Neuronal stem cell (in vitro differentiated cells): Measurements from ENCODE around the gene DOCK9.
A peak's percentile ranks its signal among the peaks of the same experiment; 100 is the strongest.

Source experiments
- DNase-seq: peaks from one replicate; pipeline ENCODE4 v3.0.0-alpha.2; 2013; ENCODE audit warnings: low spot score
- H2AFZ ChIP-seq: one replicate; pipeline ENCODE4 v1.6.1; 2013; ENCODE audit warnings: mild to moderate bottlenecking, low read length, inconsistent platforms
- H2AK5ac ChIP-seq: 2 replicates; pipeline ENCODE4 v1.6.1; 2013; ENCODE audit warnings: low read depth, mild to moderate bottlenecking, inconsistent platforms, low read length, moderate library complexity, mixed read lengths
- H2BK120ac ChIP-seq: 2 replicates; pipeline ENCODE4 v1.6.1; 2013; ENCODE audit warnings: low read depth, mild to moderate bottlenecking, inconsistent platforms, low read length, moderate library complexity, mixed read lengths
- H2BK12ac ChIP-seq: one replicate; pipeline ENCODE4 v1.6.1; 2013; ENCODE audit warnings: low read length, inconsistent platforms
- H2BK15ac ChIP-seq: 2 replicates; pipeline ENCODE4 v1.6.1; 2013; ENCODE audit warnings: mild to moderate bottlenecking, low read length, inconsistent platforms, mixed read lengths
- H2BK5ac ChIP-seq: one replicate; pipeline ENCODE4 v1.6.1; 2013; ENCODE audit warnings: inconsistent platforms, mild to moderate bottlenecking, low read length, moderate library complexity
- H3K14ac ChIP-seq: one replicate; pipeline ENCODE4 v1.6.1; 2013; ENCODE audit warnings: low read length, inconsistent platforms
- H3K18ac ChIP-seq: 2 replicates; pipeline ENCODE4 v1.6.1; 2013; ENCODE audit warnings: low read length, inconsistent platforms
- H3K23ac ChIP-seq: 2 replicates; pipeline ENCODE4 v1.6.1; 2013; ENCODE audit warnings: low read depth, mild to moderate bottlenecking, mixed read lengths, low read length, inconsistent platforms; ENCODE audit not compliant: poor library complexity
- H3K27ac ChIP-seq: replicated peaks from 3 replicates; pipeline ENCODE4 v1.5.1; 2013; ENCODE audit warnings: low read length, inconsistent platforms
- H3K27me3 ChIP-seq, 3 experiments: 2 replicates each; pipeline ENCODE4 v1.6.1; 2013; ENCODE audit warnings: low read length in 3 of 3, mild to moderate bottlenecking in 2 of 3, inconsistent platforms in 1 of 3, low read depth in 1 of 3, mixed read lengths in 1 of 3, moderate library complexity in 1 of 3; ENCODE audit not compliant: control insufficient read depth in 3 of 3, insufficient read depth in 3 of 3
- H3K36me3 ChIP-seq, 2 donors: replicated peaks in 1 of 2; 2 replicates each; pipeline ENCODE4 v1.6.1; 2013; ENCODE audit warnings: low read length in 2 of 2; ENCODE audit not compliant: control insufficient read depth in 2 of 2, insufficient read depth in 2 of 2
- H3K4ac ChIP-seq: 2 replicates; pipeline ENCODE4 v1.6.1; 2013; ENCODE audit warnings: inconsistent platforms, mild to moderate bottlenecking, low read length, moderate library complexity
- H3K4me1 ChIP-seq, 2 donors: 1 replicate in 1 of 2; 2 replicates in 1 of 2; pipeline ENCODE4 v1.6.1; 2013; ENCODE audit warnings: low read length in 2 of 2, low read depth in 1 of 2; ENCODE audit not compliant: control insufficient read depth in 2 of 2, insufficient read depth in 1 of 2
- H3K4me2 ChIP-seq: one replicate; pipeline ENCODE4 v1.6.1; 2013; ENCODE audit warnings: mild to moderate bottlenecking, low read length, inconsistent platforms; ENCODE audit not compliant: insufficient read depth, poor library complexity, severe bottlenecking
- H3K4me3 ChIP-seq, 2 donors: 2 replicates each; pipeline ENCODE4 v1.5.1; 2013; ENCODE audit warnings: low read length in 2 of 2, mild to moderate bottlenecking in 2 of 2, inconsistent platforms in 1 of 2, moderate library complexity in 1 of 2
- H3K79me1 ChIP-seq: one replicate; pipeline ENCODE4 v1.6.1; 2013; ENCODE audit warnings: low read depth, mild to moderate bottlenecking, inconsistent platforms, low read length, moderate library complexity
- H3K9ac ChIP-seq: one replicate; pipeline ENCODE4 v1.6.1; 2013; ENCODE audit warnings: mild to moderate bottlenecking, low read depth, low read length, inconsistent platforms; ENCODE audit not compliant: poor library complexity
- H3K9me3 ChIP-seq, 2 donors: replicated peaks in 1 of 2; 2 replicates each; pipeline versions ENCODE3 to v1.6.1; 2013; ENCODE audit warnings: low read length in 2 of 2, mild to moderate bottlenecking in 2 of 2, inconsistent platforms in 1 of 2, low read depth in 1 of 2, mixed read lengths in 1 of 2, moderate library complexity in 1 of 2; ENCODE audit not compliant: control insufficient read depth in 2 of 2, insufficient read depth in 1 of 2
- H4K8ac ChIP-seq: one replicate; pipeline ENCODE4 v1.6.1; 2013; ENCODE audit warnings: low read depth, mild to moderate bottlenecking, inconsistent platforms, low read length, moderate library complexity
- H4K91ac ChIP-seq: one replicate; pipeline ENCODE4 v1.6.1; 2013; ENCODE audit warnings: low read length, low read depth, mild to moderate bottlenecking, inconsistent platforms; ENCODE audit not compliant: poor library complexity
- WGBS, 2 donors: extraction: QIAGEN DNeasy Blood & Tissue Kit; methylation state at CpG; one replicate each; pipeline ENCODE4 v1.1.7; 2013; ENCODE audit warnings: missing lambda C conversion rate in 2 of 2, mixed read lengths in 1 of 2; ENCODE audit not compliant: insufficient read length in 2 of 2, insufficient replicate concordance in 1 of 2; ENCODE audit errors: extremely low coverage in 2 of 2; 5-methylcytosine and 5-hydroxymethylcytosine counted together

DOCK9 gene

DNA sequence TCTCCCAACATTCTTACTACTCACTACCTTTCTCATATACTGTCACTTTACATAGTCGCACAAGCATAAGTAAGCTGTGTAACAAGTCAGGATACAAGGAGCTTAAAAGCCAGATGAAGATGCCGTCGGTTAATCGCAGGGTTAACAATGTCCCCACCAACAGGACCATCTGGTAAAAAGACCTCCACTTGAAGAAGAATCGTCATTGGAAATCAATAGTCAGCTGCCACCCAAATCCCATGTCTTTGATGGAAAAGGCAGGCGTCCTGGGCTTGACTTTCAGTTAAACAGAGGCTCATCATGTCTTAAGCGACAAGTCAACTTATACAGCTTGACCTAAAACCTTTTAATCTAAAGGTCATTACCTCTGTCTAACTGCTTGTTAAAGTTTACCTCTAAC, 27.2 kb downstream of the DOCK9 start:
- Histone ChIP-seq H2BK15ac (no peak overlapping the region), H3K9me3 (no peaks in the 10 kb centered on the region), H3K23ac (no peak overlapping the region), H3K4me2 (no peak overlapping the region), H3K4me3 (no peak overlapping the region), H3K27me3 (no peaks in the 10 kb centered on the region), H2AFZ (no peak overlapping the region), H2BK120ac (no peak overlapping the region), H3K79me1 (no peaks in the 10 kb centered on the region), H3K18ac (no peak overlapping the region), H3K14ac (no peak overlapping the region), H3K36me3 (no peaks in the 10 kb centered on the region), H3K27ac (no peak overlapping the region), H3K4me1 (peaks cover 0 to 2% of the 10 kb centered on the region in 2 donors), H3K9ac (no peak overlapping the region), H3K4ac (no peak overlapping the region), H2BK12ac (no peak overlapping the region), H4K91ac (no peak overlapping the region), H2AK5ac (no peak overlapping the region), H4K8ac (no peak overlapping the region), H2BK5ac (no peak overlapping the region)
- no peak for DNase-seq
- no CpG with 5 or more reads among the region's 7 CpGs for WGBS, 2 donors

DNA sequence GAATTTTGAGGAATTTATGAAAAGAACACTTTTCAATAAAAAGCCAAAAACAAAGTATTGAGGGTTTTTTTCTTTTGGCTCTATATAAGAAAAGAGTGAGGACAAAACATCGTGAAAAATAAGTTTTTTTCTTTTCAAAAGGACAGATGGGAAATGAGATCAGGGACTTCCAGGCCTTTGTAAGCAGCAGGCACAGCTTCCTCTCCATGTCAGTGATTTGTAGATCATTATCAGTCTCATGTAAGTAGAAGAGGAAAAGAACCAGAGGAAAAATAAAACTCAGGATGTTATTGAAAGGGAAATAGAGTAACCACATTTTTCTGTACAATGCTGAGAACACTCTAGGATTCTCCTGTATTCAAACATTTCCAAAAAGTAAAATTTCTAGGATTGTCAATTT, 29.9 kb downstream of the DOCK9 start:
- no peak overlapping the region for H2BK120ac ChIP-seq
- no peak overlapping the region for H3K4me3 ChIP-seq
- no peak overlapping the region for H4K8ac ChIP-seq
- H3K4me1 ChIP-seq: peaks cover 0 to 2% of the 10 kb centered on the region in 2 donors
- WGBS, 2 donors: no CpG with 5 or more reads among the region's 1 CpG
- no peak overlapping the region for H3K4me2 ChIP-seq
- no peak for DNase-seq
- no peak overlapping the region for H3K4ac ChIP-seq
- H2BK5ac ChIP-seq: no peak overlapping the region
- H3K23ac ChIP-seq: no peak overlapping the region
- no peaks in the 10 kb centered on the region for H3K36me3 ChIP-seq
- H3K27ac ChIP-seq: no peak overlapping the region
- no peak overlapping the region for H4K91ac ChIP-seq
- H3K9ac ChIP-seq: no peak overlapping the region
- no peaks in the 10 kb centered on the region for H3K27me3 ChIP-seq
- no peak overlapping the region for H2BK15ac ChIP-seq
- no peak overlapping the region for H3K14ac ChIP-seq
- H2BK12ac ChIP-seq: no peak overlapping the region
- H2AFZ ChIP-seq: no peak overlapping the region
- H3K9me3 ChIP-seq: no peaks in the 10 kb centered on the region
- no peaks in the 10 kb centered on the region for H3K79me1 ChIP-seq
- H3K18ac ChIP-seq: no peak overlapping the region
- H2AK5ac ChIP-seq: no peak overlapping the region

DNA sequence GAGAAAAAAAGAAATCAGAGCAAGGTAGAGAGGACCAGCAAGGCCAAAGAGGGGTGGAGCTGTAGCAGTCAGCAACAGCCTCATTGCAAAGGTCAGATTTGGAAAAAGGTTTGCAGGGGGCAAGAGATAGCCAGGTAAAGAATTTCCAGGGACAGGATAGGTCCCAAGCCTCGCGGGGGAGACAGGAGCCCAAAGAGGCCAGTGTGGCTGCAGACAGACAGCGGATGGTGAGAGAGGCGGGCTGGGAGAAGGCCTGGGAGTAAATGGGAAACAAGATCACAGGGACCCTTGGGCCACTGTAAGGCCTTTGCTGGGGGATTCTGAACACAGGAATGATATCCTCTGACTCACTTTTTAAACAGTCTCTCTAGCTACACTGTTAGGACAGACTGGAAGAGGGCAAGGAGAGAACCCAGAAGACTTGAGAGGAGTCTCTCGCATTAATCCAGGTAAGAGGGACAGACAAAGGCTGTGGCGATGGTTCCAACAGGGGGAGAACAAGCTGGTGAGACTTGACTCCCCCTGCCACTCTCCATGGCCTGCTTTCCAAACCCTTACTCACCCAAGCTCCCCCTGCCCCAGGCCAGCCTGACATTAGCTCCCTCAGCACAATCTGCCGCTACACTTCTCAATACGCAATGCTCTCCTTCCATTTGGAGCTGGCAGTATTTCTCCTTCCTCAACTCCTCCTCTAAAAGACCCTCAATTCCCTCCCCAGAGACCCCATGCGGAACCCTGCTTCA, 31.8 kb downstream of the DOCK9 start:
- Histone ChIP-seq H4K91ac (no peak overlapping the region), H3K4me2 (no peak overlapping the region), H2BK15ac (no peak overlapping the region), H3K27ac (no peak overlapping the region), H2BK120ac (no peak overlapping the region), H3K79me1 (no peaks in the 10 kb centered on the region), H2AK5ac (no peak overlapping the region), H4K8ac (no peak overlapping the region), H2BK12ac (no peak overlapping the region), H3K18ac (no peak overlapping the region), H3K4me3 (no peak overlapping the region), H3K9ac (no peak overlapping the region), H3K4ac (no peak overlapping the region), H2AFZ (no peak overlapping the region), H3K27me3 (no peaks in the 10 kb centered on the region), H3K23ac (no peak overlapping the region), H3K4me1 (peaks cover 0 to 2% of the 10 kb centered on the region in 2 donors), H3K14ac (no peak overlapping the region), H3K36me3 (no peaks in the 10 kb centered on the region), H3K9me3 (no peaks in the 10 kb centered on the region), H2BK5ac (no peak overlapping the region)
- no peak for DNase-seq
- WGBS, 2 donors: no CpG with 5 or more reads among the region's 9 CpGs

GRCh38 chr13:98944336-98944735, 33.5 kb downstream of the DOCK9 start:
- Histone ChIP-seq H3K4me3 (peak overlapping the region in 1 of 2 donors; percentile 56), H3K27ac (no peak overlapping the region), H3K4me2 (no peak overlapping the region), H2BK15ac (no peak overlapping the region), H3K4ac (no peak overlapping the region), H3K23ac (no peak overlapping the region), H2AK5ac (no peak overlapping the region), H3K9ac (no peak overlapping the region), H4K91ac (no peak overlapping the region), H3K36me3 (no peaks in the 10 kb centered on the region), H2BK120ac (no peak overlapping the region), H2AFZ (no peak overlapping the region), H3K4me1 (peaks cover 0 to 2% of the 10 kb centered on the region in 2 donors), H2BK5ac (no peak overlapping the region), H3K14ac (no peak overlapping the region), H4K8ac (no peak overlapping the region), H2BK12ac (no peak overlapping the region), H3K9me3 (no peaks in the 10 kb centered on the region), H3K27me3 (no peaks in the 10 kb centered on the region), H3K79me1 (no peaks in the 10 kb centered on the region), H3K18ac (peak overlapping the region; percentile 78)
- DNase-seq: no peak
- no CpG with 5 or more reads among the region's 5 CpGs for WGBS, 2 donors
